Endothelial cell of umbilical vein (primary cell): ENCODE data around the gene TTI1.

Source experiments
- CTCF ChIP-seq, 2 donors: IDR thresholded peaks; 1 replicate in 1 of 2; 2 replicates in 1 of 2; pipeline ENCODE4 v1.5.1; 2011; ENCODE audit warnings: low read length in 2 of 2, mild to moderate bottlenecking in 2 of 2, moderate library complexity in 2 of 2, control low read depth in 1 of 2, inconsistent platforms in 1 of 2, low read depth in 1 of 2; ENCODE audit not compliant: insufficient read depth in 1 of 2; ENCODE audit errors: extremely low read depth in 1 of 2
- MAX ChIP-seq: IDR thresholded peaks from 2 replicates; pipeline ENCODE4 v1.6.1; 2011; ENCODE audit not compliant: insufficient read depth, insufficient read length
- POLR2A ChIP-seq: IDR thresholded peaks from 2 replicates; pipeline ENCODE4 v1.6.1; 2012; ENCODE audit warnings: low read depth, mild to moderate bottlenecking, control low read depth, low read length
- POLR2AphosphoS5 ChIP-seq: IDR thresholded peaks from 2 replicates; pipeline ENCODE4 v1.6.1; 2012; ENCODE audit warnings: low read depth, mild to moderate bottlenecking, control low read depth, low read length, moderate library complexity; ENCODE audit not compliant: insufficient read depth

GRCh38 chr20:37945091-37945547 lies 88.1 kb downstream of the TTI1 start:
- no peak for TF ChIP-seq CTCF (IDR thresholded peaks at IDR 0.05; ENCODE audit: extremely low read depth in 1 of 2, insufficient read depth in 1 of 2, low read depth in 1 of 2, low read length in 2 of 2)
- TF ChIP-seq POLR2A, result no peak
- TF ChIP-seq POLR2AphosphoS5, result no peak
- TF ChIP-seq MAX, result no peak
